ENCODE data around the gene TIAM2. TPM values are rescaled to one million over a fixed set of nuclear protein-coding genes. Genes with fewer than 3 reads are reported as not detected.

The TIAM2 gene
- total RNA-seq, 1 donor from 2014 or later = 36.8 TPM

- no peak for DNase-seq (ENCODE audit: low read depth, low spot score)
- H3K27ac Mint-ChIP-seq (ENCODE audit: unreplicated experiment) = peak overlapping the region; percentile 9
- peaks cover 33% of the 10 kb centered on the region for H3K4me1 Mint-ChIP-seq
- H3K4me3 Mint-ChIP-seq = no peak overlapping the region
- no peak for TF ChIP-seq CTCF (conservative IDR thresholded peaks at IDR 0.05)
- peaks cover 11% of the 10 kb centered on the region for H3K36me3 Mint-ChIP-seq (ENCODE audit: low read depth)
- no peaks in the 10 kb centered on the region for H3K9me3 Mint-ChIP-seq
- no peaks in the 10 kb centered on the region for H3K27me3 Mint-ChIP-seq (ENCODE audit: low read depth)
Measured at GRCh38 chr6:155075930-155076695, 81.0 kb downstream of the TIAM2 start.

- Mint-ChIP-seq H3K27ac (ENCODE audit: unreplicated experiment) (peak overlapping the region; percentile 62), H3K27me3 (ENCODE audit: low read depth) (no peaks in the 10 kb centered on the region), H3K4me1 (peaks cover 39% of the 10 kb centered on the region), H3K36me3 (ENCODE audit: low read depth) (peaks cover 5% of the 10 kb centered on the region), H3K9me3 (no peaks in the 10 kb centered on the region), H3K4me3 (no peak overlapping the region)
- no peak for DNase-seq (ENCODE audit: low read depth, low spot score)
- no peak for TF ChIP-seq CTCF (conservative IDR thresholded peaks at IDR 0.05)
Measured at GRCh38 chr6:155077331-155077730, 82.2 kb downstream of the TIAM2 start.

- no peak for TF ChIP-seq CTCF (conservative IDR thresholded peaks at IDR 0.05)
- Mint-ChIP-seq H3K27ac (ENCODE audit: unreplicated experiment) (peak overlapping the region; percentile 62), H3K9me3 (no peaks in the 10 kb centered on the region), H3K36me3 (ENCODE audit: low read depth) (peaks cover 3% of the 10 kb centered on the region), H3K4me3 (no peak overlapping the region), H3K27me3 (ENCODE audit: low read depth) (no peaks in the 10 kb centered on the region), H3K4me1 (peaks cover 39% of the 10 kb centered on the region)
- no peak for DNase-seq (ENCODE audit: low read depth, low spot score)
Measured at GRCh38 chr6:155077784-155078183, 82.7 kb downstream of the TIAM2 start.

GRCh38 chr6:155078331-155078745 lies 83.2 kb downstream of the TIAM2 start:
- H3K9me3 Mint-ChIP-seq = no peaks in the 10 kb centered on the region
- TF ChIP-seq CTCF (conservative IDR thresholded peaks at IDR 0.05) = no peak
- H3K4me1 Mint-ChIP-seq = peaks cover 39% of the 10 kb centered on the region
- no peaks in the 10 kb centered on the region for H3K27me3 Mint-ChIP-seq (ENCODE audit: low read depth)
- H3K36me3 Mint-ChIP-seq (ENCODE audit: low read depth) = peaks cover 3% of the 10 kb centered on the region
- DNase-seq (ENCODE audit: low read depth, low spot score) = no peak
- no peak overlapping the region for H3K4me3 Mint-ChIP-seq
- H3K27ac Mint-ChIP-seq (ENCODE audit: unreplicated experiment) = peak overlapping the region; percentile 6

GRCh38 chr6:155079985-155080452 lies 84.9 kb downstream of the TIAM2 start:
- DNase-seq (ENCODE audit: low read depth, low spot score) = no peak
- H3K36me3 Mint-ChIP-seq (ENCODE audit: low read depth) = no peaks in the 10 kb centered on the region
- H3K27ac Mint-ChIP-seq (ENCODE audit: unreplicated experiment) = peak overlapping the region; percentile 58
- no peak overlapping the region for H3K4me3 Mint-ChIP-seq
- peaks cover 52% of the 10 kb centered on the region for H3K4me1 Mint-ChIP-seq
- no peak for TF ChIP-seq CTCF (conservative IDR thresholded peaks at IDR 0.05)
- no peaks in the 10 kb centered on the region for H3K27me3 Mint-ChIP-seq (ENCODE audit: low read depth)
- no peaks in the 10 kb centered on the region for H3K9me3 Mint-ChIP-seq

Data from neural crest cell (in vitro differentiated cells).